Osteoblast (primary cell): ENCODE measurements around the gene INO80C. TPM values are rescaled to one million over a fixed set of nuclear protein-coding genes. Genes with fewer than 3 reads are reported as not detected.

ENCODE experiments used
- DNase-seq: peaks from one replicate; pipeline ENCODE4 v3.0.0; 2011; ENCODE audit warnings: low spot score, mixed read lengths; ENCODE audit not compliant: insufficient read length; ENCODE audit errors: missing footprints
- H2AFZ ChIP-seq: 2 replicates; pipeline ENCODE4 v1.6.0; 2011; ENCODE audit warnings: mild to moderate bottlenecking, low read length
- H3K27ac ChIP-seq: 2 replicates; pipeline ENCODE4 v1.5.1; 2011; ENCODE audit warnings: mild to moderate bottlenecking, low read depth, low read length, moderate library complexity
- H3K27me3 ChIP-seq: 2 replicates; pipeline ENCODE4 v1.6.0; 2012; ENCODE audit warnings: mild to moderate bottlenecking, control low read depth, inconsistent platforms, low read length, moderate library complexity; ENCODE audit not compliant: insufficient read depth
- H3K36me3 ChIP-seq: 2 replicates; pipeline ENCODE4 v1.5.1; 2011; ENCODE audit warnings: mild to moderate bottlenecking, low read length, control low read depth, moderate library complexity; ENCODE audit not compliant: insufficient read depth
- H3K4me1 ChIP-seq: 2 replicates; pipeline ENCODE4 v1.5.1; 2011; ENCODE audit warnings: mild to moderate bottlenecking, low read length, control low read depth, moderate library complexity; ENCODE audit not compliant: insufficient read depth
- H3K4me2 ChIP-seq: 2 replicates; pipeline ENCODE4 v1.6.0; 2011; ENCODE audit warnings: mild to moderate bottlenecking, low read length; ENCODE audit not compliant: insufficient read depth
- H3K4me3 ChIP-seq: fragments of 200-600 bp; sonication (generic); 3 replicates; pipeline ENCODE4 v1.5.1; 2012; ENCODE audit warnings: mild to moderate bottlenecking, low read length, inconsistent platforms; ENCODE audit not compliant: insufficient read depth
- H3K79me2 ChIP-seq: 2 replicates; pipeline ENCODE4 v1.6.0; 2012; ENCODE audit warnings: mild to moderate bottlenecking, low read length, control low read depth, inconsistent platforms; ENCODE audit not compliant: insufficient read depth
- H3K9me3 ChIP-seq: 2 replicates; pipeline ENCODE4 v1.5.1; 2011; ENCODE audit warnings: low read depth, low read length, control low read depth
- H4K20me1 ChIP-seq: 2 replicates; pipeline ENCODE4 v1.6.0; 2012; ENCODE audit warnings: mild to moderate bottlenecking, low read length, control low read depth; ENCODE audit not compliant: insufficient read depth
- CTCF ChIP-seq: IDR thresholded peaks from 2 replicates; pipeline ENCODE4 v1.5.1; 2011; ENCODE audit warnings: mild to moderate bottlenecking, low read depth, low read length, moderate library complexity; ENCODE audit errors: extremely low read depth
- total RNA-seq: library from RNA; depleted of rRNA; stranded (reverse); fragments of >200 nt; gene quantifications from 2 replicates; pipeline ENCODE4 v1.2.3, GENCODE V29; 2012

The INO80C gene
- total RNA-seq, 1 donor = 9.0 TPM

GRCh38 chr18:35467624-35468016 is 30.1 kb downstream of the INO80C start:
- H3K79me2 ChIP-seq = peaks cover 28% of the 10 kb centered on the region
- H3K4me3 ChIP-seq = no peak overlapping the region
- H3K4me1 ChIP-seq = peaks cover 7% of the 10 kb centered on the region
- no peaks in the 10 kb centered on the region for H4K20me1 ChIP-seq
- H3K27me3 ChIP-seq = no peaks in the 10 kb centered on the region
- no peaks in the 10 kb centered on the region for H3K9me3 ChIP-seq
- DNase-seq = no peak
- no peak for TF ChIP-seq CTCF
- H3K36me3 ChIP-seq = peaks cover 19% of the 10 kb centered on the region
- no peak overlapping the region for H3K27ac ChIP-seq
- no peak overlapping the region for H3K4me2 ChIP-seq
- H2AFZ ChIP-seq = no peak overlapping the region

GRCh38 chr18:35466815-35467623 is 30.7 kb downstream of the INO80C start:
- DNase-seq = no peak
- Histone ChIP-seq H3K36me3 (peaks cover 19% of the 10 kb centered on the region), H3K4me2 (no peak overlapping the region), H2AFZ (no peak overlapping the region), H3K27me3 (no peaks in the 10 kb centered on the region), H3K9me3 (no peaks in the 10 kb centered on the region), H3K27ac (no peak overlapping the region), H3K4me3 (no peak overlapping the region), H4K20me1 (no peaks in the 10 kb centered on the region), H3K4me1 (peaks cover 7% of the 10 kb centered on the region), H3K79me2 (peaks cover 26% of the 10 kb centered on the region)
- TF ChIP-seq CTCF = no peak

- Histone ChIP-seq H3K4me3 (no peak overlapping the region), H3K36me3 (peaks cover 19% of the 10 kb centered on the region), H3K27ac (no peak overlapping the region), H3K4me1 (peaks cover 13% of the 10 kb centered on the region), H3K79me2 (peaks cover 26% of the 10 kb centered on the region), H3K27me3 (no peaks in the 10 kb centered on the region), H4K20me1 (no peaks in the 10 kb centered on the region), H2AFZ (no peak overlapping the region), H3K4me2 (no peak overlapping the region), H3K9me3 (no peaks in the 10 kb centered on the region)
- no peak for DNase-seq
- no peak for TF ChIP-seq CTCF
Measured at GRCh38 chr18:35466334-35466733, 31.4 kb downstream of the INO80C start.

GRCh38 chr18:35465329-35465728 is 32.4 kb downstream of the INO80C start:
- H4K20me1 ChIP-seq = no peaks in the 10 kb centered on the region
- no peak overlapping the region for H2AFZ ChIP-seq
- no peak overlapping the region for H3K4me2 ChIP-seq
- no peaks in the 10 kb centered on the region for H3K27me3 ChIP-seq
- no peak for TF ChIP-seq CTCF
- no peaks in the 10 kb centered on the region for H3K9me3 ChIP-seq
- peaks cover 23% of the 10 kb centered on the region for H3K4me1 ChIP-seq
- peaks cover 17% of the 10 kb centered on the region for H3K79me2 ChIP-seq
- no peak overlapping the region for H3K27ac ChIP-seq
- DNase-seq = no peak
- no peak overlapping the region for H3K4me3 ChIP-seq
- peaks cover 12% of the 10 kb centered on the region for H3K36me3 ChIP-seq
